H4 (cell line): Measurements from ENCODE around the gene SIRPA. TPM values are rescaled to one million over a fixed set of nuclear protein-coding genes. Genes with fewer than 3 reads are reported as not detected.

ENCODE experiments used
- DNase-seq: peaks from one replicate; pipeline ENCODE4 v3.0.0-alpha.2; 2015; ENCODE audit warnings: low spot score
- total RNA-seq: library from RNA; depleted of rRNA; stranded (reverse); fragments of >200 nt; shearing (Covaris generic); gene quantifications from 2 replicates; pipeline ENCODE4 v1.2.3, GENCODE V29; 2014

The SIRPA gene
- total RNA-seq, 1 experiment from 2014 or later: 10.6 TPM

DNA sequence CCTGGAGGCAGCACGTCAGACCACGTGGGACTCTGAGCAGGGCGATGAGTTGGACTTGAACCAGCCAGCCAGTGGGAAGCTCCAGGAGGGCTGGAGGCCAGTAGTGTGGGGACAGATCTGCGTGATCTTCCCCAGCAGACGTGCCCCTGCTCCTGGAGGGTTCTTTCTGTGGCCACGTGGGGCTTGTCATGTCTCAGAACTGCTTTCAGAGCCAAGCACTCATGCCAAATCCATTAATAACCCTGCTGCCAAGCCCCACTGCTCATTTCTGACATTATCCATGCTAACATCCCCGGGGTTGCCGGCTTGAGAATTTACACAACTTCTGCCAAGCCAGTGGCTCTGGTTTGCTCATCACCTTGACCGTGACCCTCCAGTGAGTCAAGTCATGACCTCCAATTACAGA lies 38.3 kb downstream of the SIRPA start:
- DNase-seq: no peak

- DNase-seq: no peak
Measured at GRCh38 chr20:1934156-1934555, 38.9 kb downstream of the SIRPA start.

DNA sequence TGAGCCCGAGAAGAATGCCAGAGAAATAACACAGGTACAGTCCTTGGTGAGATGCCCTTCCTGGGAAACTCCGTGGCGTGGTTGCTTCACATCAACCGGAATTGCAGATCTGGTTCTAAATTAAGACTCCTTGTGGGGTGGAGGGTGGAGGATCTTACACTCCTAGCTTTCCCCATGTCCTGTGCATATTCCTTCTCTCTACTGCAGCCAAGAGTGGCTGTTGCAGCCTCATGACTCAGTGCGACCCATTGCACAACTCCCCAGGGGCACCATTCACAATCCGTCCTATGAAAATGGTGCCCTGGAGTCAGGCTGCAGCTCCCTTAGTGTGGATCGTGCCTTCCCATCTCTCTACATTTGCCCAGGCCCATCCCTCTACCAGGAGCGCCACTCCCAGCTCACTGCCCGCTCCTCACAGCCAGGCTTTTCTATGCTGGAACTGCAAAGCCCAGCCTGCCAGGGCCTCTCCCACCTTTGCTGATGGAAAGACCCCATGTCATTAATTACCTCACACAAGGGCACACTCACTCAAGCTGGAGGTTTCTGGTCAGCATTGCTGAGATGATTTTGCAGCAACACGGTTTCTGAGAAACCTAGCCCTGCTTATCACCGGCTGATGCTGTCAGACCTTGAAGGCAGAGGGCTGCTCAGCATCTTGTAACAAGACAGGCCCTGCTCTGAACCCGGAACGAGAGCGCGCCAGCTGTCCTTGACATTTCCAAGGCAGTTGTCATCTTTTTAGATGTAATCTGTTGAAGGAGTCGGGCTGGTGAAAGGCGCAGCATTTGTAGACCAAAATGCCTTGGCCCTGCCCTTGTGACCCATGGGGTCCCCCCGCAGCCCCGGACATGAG lies 39.7 kb downstream of the SIRPA start:
- no peak for DNase-seq

- DNase-seq: no peak
Measured at GRCh38 chr20:1935696-1936366, 40.6 kb downstream of the SIRPA start.

DNA sequence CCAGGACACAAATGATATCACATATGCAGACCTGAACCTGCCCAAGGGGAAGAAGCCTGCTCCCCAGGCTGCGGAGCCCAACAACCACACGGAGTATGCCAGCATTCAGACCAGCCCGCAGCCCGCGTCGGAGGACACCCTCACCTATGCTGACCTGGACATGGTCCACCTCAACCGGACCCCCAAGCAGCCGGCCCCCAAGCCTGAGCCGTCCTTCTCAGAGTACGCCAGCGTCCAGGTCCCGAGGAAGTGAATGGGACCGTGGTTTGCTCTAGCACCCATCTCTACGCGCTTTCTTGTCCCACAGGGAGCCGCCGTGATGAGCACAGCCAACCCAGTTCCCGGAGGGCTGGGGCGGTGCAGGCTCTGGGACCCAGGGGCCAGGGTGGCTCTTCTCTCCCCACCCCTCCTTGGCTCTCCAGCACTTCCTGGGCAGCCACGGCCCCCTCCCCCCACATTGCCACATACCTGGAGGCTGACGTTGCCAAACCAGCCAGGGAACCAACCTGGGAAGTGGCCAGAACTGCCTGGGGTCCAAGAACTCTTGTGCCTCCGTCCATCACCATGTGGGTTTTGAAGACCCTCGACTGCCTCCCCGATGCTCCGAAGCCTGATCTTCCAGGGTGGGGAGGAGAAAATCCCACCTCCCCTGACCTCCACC lies 42.2 kb downstream of the SIRPA start:
- no peak for DNase-seq

GRCh38 chr20:1938464-1939269 lies 43.5 kb downstream of the SIRPA start:
- no peak for DNase-seq

GRCh38 chr20:1939270-1939595 lies 44.0 kb downstream of the SIRPA start:
- DNase-seq: no peak

GRCh38 chr20:1940581-1940980 lies 45.4 kb downstream of the SIRPA start:
- no peak for DNase-seq

- DNase-seq: no peak
Measured at GRCh38 chr20:1941226-1941625, 46.0 kb downstream of the SIRPA start.

GRCh38 chr20:1942061-1942460 lies 46.9 kb downstream of the SIRPA start:
- DNase-seq: no peak

DNA sequence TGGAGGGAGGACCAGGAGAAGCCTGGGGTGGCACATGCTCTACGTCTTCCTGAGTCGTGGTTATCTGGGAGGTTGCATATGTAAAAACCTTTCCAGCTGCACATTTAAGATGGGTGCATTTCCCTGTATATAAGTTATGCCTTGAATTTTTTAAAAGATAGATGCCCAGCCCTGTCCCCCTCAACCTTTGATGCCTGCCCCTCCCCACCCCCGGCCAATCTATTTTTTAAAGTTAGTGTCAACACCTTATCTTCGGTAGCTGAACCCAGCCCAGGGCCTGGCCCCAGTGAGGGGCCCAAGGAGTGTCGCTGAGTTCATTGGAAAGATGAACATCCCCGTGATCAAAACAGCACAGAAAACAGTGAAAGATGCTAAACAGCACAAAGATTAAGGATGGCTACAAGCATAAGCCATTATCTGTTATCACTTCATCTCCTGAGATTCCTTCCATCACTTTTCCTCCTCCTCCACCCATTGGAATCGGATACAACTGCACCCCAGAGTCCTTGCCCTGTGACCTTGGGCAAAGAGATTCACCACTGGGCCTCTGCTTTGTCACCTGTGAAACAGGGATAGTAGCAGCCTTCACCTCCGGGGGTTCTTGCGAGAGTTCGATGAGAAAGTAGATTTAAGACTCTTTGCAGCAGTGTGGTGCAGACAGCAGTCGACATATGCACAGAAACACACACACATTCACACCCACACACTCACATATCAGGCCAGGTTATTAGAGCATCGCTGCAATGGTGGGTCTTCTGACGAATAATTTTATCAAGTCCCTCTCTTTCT lies 47.5 kb downstream of the SIRPA start:
- no peak for DNase-seq

- no peak for DNase-seq
Measured at GRCh38 chr20:1943275-1944002, 48.2 kb downstream of the SIRPA start.

DNA sequence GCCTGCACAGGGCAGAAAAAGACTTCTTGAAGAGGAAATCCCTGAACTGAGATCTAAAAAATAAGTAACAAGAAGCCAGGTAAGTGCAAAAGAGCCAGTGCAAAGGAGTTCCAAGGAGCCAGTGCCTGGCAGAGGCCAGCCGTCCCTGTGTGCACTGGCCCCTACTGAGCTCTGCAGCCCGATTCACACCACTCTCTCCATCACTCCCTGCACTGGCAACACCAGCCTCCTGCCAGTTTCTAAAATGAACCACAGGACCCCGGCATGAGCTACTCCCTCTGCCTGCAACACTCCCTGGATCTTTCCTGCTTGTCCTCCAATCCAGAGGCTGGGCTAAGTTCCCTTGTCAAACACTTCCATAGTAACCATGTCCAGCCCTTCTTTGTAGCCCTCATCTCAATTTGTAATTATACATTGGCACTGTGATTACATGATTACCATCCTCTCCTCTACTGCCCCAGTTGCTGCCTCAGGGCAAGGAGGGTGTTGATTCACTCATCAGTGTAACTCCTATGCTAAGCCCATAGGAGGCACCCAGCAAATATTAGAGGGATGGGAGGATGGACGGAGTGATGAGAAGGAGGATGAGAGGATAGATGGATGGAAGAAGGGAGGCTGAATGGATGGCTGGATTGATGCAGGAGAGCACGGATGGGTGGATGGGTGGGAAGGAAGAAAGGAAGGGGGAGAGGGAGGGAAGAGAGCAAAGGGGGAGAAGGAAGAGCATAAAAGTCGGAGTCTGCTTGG lies 49.3 kb downstream of the SIRPA start:
- no peak for DNase-seq

DNA sequence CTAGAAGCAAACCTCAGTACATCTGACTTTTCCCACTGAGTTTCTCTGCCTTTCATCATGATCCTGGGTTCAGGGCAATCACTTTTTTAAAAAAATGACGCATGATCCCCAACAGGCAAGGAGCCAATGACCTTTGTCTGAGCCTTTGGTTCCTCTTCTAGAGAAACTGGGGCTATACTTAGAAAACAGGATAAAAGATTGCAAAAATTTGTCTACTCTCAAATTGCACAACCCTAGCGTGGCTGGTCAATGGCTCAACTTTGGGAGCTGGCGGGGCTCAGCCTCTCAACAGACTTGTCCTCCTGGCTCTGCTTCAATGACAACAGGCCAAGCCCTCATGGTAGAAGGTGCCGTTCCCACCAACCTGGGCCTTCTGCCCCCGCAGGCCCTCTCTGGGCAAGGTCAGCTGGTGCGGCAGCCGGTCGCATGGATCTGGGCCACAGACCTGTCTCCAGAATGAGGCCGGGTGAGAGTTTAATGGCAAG lies 50.0 kb downstream of the SIRPA start:
- no peak for DNase-seq

- DNase-seq: no peak
Measured at GRCh38 chr20:1945660-1946059, 50.5 kb downstream of the SIRPA start.

- no peak for DNase-seq
Measured at GRCh38 chr20:1946442-1946761, 51.2 kb downstream of the SIRPA start.

- no peak for DNase-seq
Measured at GRCh38 chr20:1946762-1947534, 51.7 kb downstream of the SIRPA start.

DNA sequence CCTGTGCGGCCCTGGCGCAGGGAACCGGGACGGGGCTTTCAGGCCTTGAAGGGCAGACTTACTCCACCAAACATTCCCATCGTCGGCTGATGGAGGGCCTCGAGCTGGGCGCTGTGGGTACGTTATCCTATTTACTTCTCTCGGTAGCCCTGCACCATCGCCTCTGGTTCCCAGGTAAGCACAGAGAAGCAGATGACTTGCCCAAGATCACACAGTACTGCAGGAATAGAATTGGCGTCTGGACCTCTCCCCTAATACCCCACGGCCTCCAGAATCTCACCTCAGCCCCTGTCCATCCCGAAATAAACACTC lies 52.3 kb downstream of the SIRPA start:
- no peak for DNase-seq
